ENCODE results near the gene SRC. TPM values are rescaled to one million over a fixed set of nuclear protein-coding genes. Genes with fewer than 3 reads are reported as not detected.

The SRC gene
- total and polyA plus RNA-seq, 2 experiments from 2014 or later, result 8.0 to 25.9 TPM

DNA sequence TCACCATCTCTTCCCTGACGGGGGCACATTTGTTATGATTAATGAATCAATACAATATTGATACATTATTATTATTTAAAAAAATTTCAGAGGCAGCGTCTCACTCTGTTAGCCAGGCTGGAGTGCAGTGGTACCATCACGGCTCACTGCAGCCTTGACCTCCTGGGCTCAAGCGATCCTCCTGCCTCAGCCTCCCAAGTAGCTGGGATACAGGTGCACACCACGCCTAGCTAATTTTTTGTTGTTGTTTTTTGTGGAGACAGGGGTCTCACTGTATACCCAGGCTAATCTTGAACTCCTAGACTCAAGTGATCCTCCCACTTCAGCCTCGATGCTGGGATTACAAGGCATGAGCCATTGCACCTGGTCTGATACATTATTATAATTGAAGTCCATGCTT lies 4.9 kb upstream of the SRC start:
- H3K27me3 Mint-ChIP-seq (ENCODE audit: insufficient read depth, low read depth, poor library complexity), result peaks cover 23% of the 10 kb centered on the region
- no peak overlapping the region for H3K27ac Mint-ChIP-seq
- Histone ChIP-seq H3F3A (replicated peaks; ENCODE audit: low read depth) (peaks cover 2% of the 10 kb centered on the region; the same call in 1 of the 2 replicates), H4K20me1 (replicated peaks; ENCODE audit: insufficient read depth) (no peaks in the 10 kb centered on the region), H3K79me2 (replicated peaks; ENCODE audit: insufficient read depth) (no peaks in the 10 kb centered on the region), H3K9me2 (ENCODE audit: insufficient read depth) (no peaks in the 10 kb centered on the region), H2AFZ (no peak overlapping the region), H3K27ac (ENCODE audit: low read depth) (no peak overlapping the region), H3K36me3 (ENCODE audit: insufficient read depth) (no peaks in the 10 kb centered on the region), H3K27me3 (ENCODE audit: insufficient read depth) (no peaks in the 10 kb centered on the region), H3K4me1 (ENCODE audit: insufficient read depth) (no peaks in the 10 kb centered on the region), H3K4me2 (no peak overlapping the region), H3K4me3 (no peak overlapping the region)
- H3K36me3 Mint-ChIP-seq (ENCODE audit: low read depth), result no peaks in the 10 kb centered on the region
- no peaks in the 10 kb centered on the region; the same call in 2 of the 3 replicates for H3K9me3 Mint-ChIP-seq
- ATAC-seq (no peak), DNase-seq (ENCODE audit: low spot score) (no peak)
- H3K4me3 Mint-ChIP-seq, result no peak overlapping the region
- peaks cover 30% of the 10 kb centered on the region for H3K4me1 Mint-ChIP-seq
- TF ChIP-seq ZNF331 (CRISPR knock-in tag; IDR thresholded peaks at IDR 0.05; ENCODE audit: low read depth) (no peak), EZH2phosphoT487 (IDR thresholded peaks at IDR 0.05; ENCODE audit: unreplicated experiment) (no peak), CREB1 (CRISPR knock-in tag; IDR thresholded peaks at IDR 0.05; ENCODE audit: low read depth) (no peak), POLR2AphosphoS5 (IDR thresholded peaks at IDR 0.05; ENCODE audit: low read depth) (no peak), JUNB (IDR thresholded peaks at IDR 0.05; ENCODE audit: unreplicated experiment) (no peak), ZNF462 (CRISPR knock-in tag; IDR thresholded peaks at IDR 0.05) (no peak), REST (IDR thresholded peaks at IDR 0.05; ENCODE audit: unreplicated experiment) (no peak), EZH2 (IDR thresholded peaks at IDR 0.05; ENCODE audit: low read depth, unreplicated experiment) (no peak), ZNF114 (CRISPR knock-in tag; IDR thresholded peaks at IDR 0.05) (no peak), STAT1 (IDR thresholded peaks at IDR 0.05; ENCODE audit: unreplicated experiment) (no peak)
- TF ChIP-seq, protein P1, sequence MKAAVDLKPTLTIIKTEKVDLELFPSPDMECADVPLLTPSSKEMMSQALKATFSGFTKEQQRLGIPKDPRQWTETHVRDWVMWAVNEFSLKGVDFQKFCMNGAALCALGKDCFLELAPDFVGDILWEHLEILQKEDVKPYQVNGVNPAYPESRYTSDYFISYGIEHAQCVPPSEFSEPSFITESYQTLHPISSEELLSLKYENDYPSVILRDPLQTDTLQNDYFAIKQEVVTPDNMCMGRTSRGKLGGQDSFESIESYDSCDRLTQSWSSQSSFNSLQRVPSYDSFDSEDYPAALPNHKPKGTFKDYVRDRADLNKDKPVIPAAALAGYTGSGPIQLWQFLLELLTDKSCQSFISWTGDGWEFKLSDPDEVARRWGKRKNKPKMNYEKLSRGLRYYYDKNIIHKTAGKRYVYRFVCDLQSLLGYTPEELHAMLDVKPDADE (IDR thresholded peaks at IDR 0.05), result no peak
